Occipital lobe (tissue), 2 donors: ENCODE measurements around the gene C10orf90. TPM values are rescaled to one million over a fixed set of nuclear protein-coding genes. Genes with fewer than 3 reads are reported as not detected.

ENCODE experiments used
- DNase-seq: peaks from one replicate; lab custom pipeline; 2025; lab: John Stamatoyannopoulos, UW
- total RNA-seq: library from RNA; depleted of rRNA; stranded (reverse); fragments of >200 nt; gene quantifications from one replicate; pipeline ENCODE4 v1.2.3, GENCODE V29; 2014

The C10orf90 gene
- total RNA-seq, 1 donor from 2014 or later, result 0.16 TPM

DNA sequence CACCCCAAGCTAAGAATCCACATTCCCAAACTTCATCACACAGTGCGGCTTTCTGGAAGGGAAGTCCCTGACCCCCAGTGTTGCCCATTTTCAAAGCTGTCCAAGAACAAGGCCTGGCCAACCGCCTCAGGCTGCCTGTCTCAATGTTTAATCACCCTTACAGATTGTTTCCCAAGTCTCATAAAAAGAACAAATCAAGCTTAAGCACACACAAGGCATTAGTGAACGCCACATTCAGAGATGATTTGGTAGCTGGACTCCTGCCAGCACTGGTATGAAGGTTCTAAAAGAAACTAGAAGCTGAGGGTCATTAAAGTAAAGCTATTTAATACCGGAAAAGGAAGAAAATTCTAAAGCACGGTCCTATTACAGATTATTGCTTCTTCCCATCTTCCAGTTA is 35.6 kb downstream of the C10orf90 start:
- no peak for DNase-seq

DNA sequence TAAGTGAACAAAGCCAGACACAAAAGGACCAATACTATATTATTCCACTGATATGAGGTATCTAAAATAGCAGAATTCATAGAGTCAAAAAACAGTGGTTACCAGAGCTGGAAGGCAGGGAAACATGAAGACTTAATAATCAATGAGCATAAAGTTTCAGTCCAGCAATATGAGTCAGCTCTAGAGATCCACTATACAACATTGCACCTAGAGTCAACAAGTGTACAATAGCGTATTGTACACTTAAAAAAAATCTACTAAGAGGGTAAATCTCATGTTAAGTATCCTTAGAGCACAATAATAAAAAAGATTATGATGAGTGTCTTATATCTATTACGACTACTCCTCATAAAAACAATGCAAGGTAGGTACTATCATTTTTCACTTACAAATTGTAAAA is 36.1 kb downstream of the C10orf90 start:
- DNase-seq, result no peak

- DNase-seq, result no peak
Observed at GRCh38 chr10:126632705-126633104, 37.8 kb downstream of the C10orf90 start.

- DNase-seq, result no peak
Observed at GRCh38 chr10:126629925-126630624, 40.4 kb downstream of the C10orf90 start.

GRCh38 chr10:126628746-126629145 is 41.7 kb downstream of the C10orf90 start:
- DNase-seq, result peak; percentile 24

GRCh38 chr10:126621846-126622245 is 48.6 kb downstream of the C10orf90 start:
- DNase-seq, result no peak

- DNase-seq, result no peak
Observed at GRCh38 chr10:126618466-126618865, 52.0 kb downstream of the C10orf90 start.

GRCh38 chr10:126617733-126618132 is 52.8 kb downstream of the C10orf90 start:
- no peak for DNase-seq

GRCh38 chr10:126617208-126617607 is 53.3 kb downstream of the C10orf90 start:
- DNase-seq, result no peak

DNA sequence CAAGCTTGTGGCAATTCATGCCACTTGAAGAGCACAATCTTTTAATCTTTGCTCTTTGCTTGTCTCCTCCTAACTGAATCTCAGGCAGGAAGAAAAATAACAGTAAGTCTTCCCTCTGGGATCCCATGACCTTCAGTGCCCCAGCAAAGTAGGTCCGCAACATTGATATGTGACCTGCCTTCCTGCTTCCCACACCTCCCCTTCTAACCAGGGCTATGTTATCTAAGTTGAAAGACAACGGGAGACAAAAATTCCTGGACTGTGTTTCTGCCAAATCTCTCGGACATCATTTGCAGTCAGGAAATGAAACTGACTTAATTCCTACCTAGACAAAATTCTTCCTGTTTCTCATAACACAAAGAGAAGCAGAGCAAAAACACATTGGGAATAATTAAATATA is 53.8 kb downstream of the C10orf90 start:
- DNase-seq, result no peak

GRCh38 chr10:126611303-126611702 is 59.2 kb downstream of the C10orf90 start:
- no peak for DNase-seq

DNA sequence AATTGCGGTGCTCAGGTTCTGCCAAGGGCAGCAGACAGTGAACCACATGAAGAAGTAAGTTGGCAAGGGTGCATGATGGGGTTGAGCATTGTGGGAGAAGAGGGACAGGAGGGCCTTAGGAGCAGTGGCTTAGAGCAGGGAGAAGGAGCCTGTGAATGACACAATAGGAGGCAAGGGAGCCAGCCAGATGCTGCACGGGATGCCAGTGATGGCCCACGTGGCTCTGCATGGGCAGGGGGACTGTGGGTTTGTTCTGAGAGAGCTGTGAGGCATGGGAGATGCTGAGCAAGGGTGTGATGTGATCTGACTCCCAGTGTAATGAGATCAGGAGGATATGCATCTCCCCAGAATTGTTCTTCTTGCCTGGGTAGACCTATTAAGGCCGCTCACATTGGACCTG is 60.9 kb downstream of the C10orf90 start:
- no peak for DNase-seq

DNA sequence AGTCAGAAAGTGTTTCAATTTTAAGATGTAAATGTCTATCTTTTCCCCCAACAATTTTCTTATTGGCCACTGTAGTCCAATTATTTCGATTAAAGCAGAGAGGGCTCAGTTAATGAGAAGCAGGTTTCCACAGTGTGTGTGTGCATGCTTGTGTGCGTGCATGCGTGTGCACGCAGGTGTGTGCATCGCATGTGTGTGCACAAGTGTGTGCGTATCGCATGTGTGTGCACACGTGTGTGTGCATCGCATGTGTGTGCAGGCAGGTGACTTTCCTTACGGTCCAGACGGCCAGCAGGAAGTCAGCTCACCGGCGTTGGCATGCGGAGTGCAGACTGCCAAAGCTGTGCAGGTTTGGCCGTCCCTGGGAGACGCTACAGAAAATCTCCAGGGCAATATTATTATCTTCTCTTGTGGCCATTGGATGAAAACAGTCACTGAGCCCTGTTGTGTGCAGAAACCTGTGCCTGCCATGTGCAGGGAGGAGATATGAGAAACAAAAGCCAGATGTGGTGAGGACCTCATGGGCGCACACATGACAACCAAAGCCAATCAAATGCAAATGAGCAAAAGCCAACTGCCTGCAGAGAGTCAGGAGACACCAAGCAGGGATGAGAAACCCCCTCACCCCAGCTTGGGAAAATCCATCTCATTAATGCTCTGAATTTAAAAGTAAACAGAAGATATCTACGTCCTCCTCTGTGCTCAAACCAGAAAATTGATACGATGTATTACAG is 70.4 kb downstream of the C10orf90 start:
- no peak for DNase-seq

DNA sequence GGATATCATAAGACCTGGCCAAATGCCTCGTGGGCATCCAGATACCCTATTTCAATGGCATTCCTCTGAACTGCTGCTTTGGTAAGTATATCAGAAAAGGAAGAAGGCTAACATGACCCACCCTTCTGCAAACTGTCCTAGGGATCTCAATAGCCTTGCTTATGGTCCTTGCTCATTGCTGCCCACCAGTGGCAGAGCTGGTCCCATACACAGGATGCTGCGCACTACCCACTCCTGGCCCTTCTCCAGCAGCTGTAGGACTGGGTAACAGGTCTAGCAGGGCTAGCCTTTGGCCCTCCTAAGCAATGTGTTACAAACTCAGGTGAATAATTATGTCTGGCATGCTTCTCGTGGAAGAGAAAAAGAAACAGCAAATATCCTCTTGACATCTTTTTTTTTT is 72.5 kb downstream of the C10orf90 start:
- DNase-seq, result no peak

DNA sequence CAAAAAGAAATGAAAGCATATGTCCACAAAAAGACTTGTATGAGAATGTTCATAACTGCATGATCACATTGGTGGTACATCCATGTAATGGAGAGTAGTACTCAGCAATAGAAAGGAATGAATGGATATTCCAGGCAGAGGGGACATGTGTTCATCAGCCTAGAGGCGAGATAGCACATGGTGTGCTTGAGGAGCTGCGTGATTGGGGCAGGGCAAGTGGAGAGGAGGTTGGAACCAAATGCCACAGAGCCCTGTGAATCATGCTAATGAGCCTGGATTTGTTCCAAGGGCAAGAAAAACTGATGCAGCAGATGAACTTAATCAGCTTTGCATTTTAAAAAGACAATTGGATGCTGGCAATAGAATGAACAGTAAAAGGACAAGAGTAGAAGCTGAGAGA is 73.3 kb downstream of the C10orf90 start:
- no peak for DNase-seq

GRCh38 chr10:126596472-126597016 is 73.9 kb downstream of the C10orf90 start:
- DNase-seq, result no peak

DNA sequence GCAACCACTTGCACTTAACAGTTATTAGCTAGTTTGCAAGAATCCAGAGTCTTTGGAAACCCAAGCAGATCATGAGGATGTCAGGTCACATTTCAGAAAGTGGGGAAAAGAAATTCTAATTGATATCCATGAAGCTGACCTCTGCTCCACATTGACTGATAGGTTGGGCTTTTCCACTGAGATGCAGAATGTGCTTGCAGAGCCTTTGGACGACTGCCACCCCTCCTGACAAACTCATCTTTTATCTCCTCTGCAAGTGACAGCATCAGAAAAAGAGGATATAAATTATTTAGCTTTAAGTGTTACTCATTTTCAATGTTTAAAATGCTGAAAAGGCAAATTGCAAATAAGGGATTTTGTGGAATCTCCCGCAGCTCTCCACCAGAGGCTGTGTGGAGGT is 75.3 kb downstream of the C10orf90 start:
- no peak for DNase-seq

DNA sequence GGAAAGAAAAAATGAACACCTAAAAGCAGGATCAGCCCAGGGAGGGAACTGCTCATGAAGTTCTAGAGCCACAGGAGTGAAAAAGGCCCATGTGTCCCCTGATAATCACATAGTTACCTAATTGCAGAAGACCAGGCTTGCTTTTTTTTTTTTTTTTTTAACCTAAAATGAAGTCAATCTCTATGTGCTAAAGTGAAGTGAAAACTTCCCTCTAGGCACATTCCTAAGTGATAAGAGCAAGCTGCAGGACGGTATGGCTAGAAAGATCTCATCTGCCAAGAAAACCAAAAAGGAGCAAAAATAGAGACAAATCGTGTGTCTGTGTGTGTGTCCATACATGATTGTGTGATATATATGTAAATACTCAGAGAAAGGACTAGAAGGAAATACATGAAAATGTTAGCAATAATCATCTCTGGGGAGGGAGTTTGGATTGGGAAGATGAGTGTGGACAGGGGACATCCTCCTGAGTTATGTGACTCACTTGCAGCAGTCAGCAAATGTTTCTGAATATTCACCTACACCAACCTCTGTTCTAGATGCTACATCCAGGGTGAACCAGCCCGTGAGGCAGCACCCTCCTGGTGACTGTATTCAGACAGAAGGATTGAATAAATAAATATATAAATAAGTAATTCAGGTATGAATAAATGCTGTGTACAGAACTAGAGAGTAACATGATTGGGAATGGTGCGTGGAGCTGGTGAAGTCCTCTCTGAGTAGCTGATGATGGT is 76.4 kb downstream of the C10orf90 start:
- no peak for DNase-seq

- no peak for DNase-seq
Observed at GRCh38 chr10:126592901-126593300, 77.6 kb downstream of the C10orf90 start.

DNA sequence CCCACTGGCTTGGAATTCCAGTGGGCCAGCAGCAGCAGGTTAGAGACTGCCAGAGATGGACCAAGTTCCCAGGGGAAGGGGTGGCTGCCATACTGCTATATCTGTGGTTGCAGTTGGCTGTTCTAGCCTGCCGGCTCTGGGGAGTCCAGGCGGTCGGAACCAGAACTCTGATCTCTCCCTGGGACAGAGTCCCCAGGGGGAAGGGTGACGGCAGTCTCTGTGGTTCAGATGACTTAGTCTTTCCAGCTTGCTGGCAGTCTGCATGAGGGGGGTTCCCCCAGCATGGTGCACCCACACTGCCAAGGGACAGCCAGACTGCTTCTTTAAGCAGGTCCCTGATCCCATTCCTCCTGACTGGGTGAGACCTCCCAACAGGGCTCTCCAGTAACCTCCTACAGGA is 82.5 kb downstream of the C10orf90 start:
- no peak for DNase-seq

- DNase-seq, result no peak
Observed at GRCh38 chr10:126586878-126587277, 83.6 kb downstream of the C10orf90 start.

DNA sequence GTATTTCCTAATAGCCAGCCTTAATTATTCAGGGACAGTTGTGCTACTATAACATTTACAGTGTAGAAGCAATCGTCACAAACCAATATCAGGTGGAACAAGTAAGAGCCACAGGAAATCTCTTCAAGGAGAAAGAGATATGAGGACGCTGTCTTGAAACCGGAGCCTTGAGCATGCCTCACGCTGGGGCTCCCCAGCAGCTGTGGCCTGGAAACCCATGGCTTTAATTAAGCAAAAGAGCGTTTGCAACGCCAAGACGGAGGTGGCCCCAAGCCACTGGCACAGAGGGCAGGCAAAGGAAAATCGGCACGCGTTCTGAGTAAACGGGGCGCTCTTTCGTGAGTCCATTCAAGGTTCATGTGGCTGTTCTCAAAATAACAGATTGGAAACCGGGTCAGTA is 84.4 kb downstream of the C10orf90 start:
- no peak for DNase-seq
